ENCODE measurements around the gene GSTK1.
"Not testable (repeated sequence)": the region's sequence is repeated elsewhere in the genome, so short reads cannot be mapped to it uniquely, and the experiment has no call there.

GSTK1 gene

GRCh38 chr7:143263266-143264195 lies at the start of gene GSTK1:
GSTK1 (plus strand) TSS chr7:143263441; CDS start chr7:143263514, 73 bp downstream.
- peak; percentile 81 for DNase-seq

GRCh38 chr7:143213478-143213877 lies 49.8 kb upstream of the GSTK1 start:
- not testable (repeated sequence) for DNase-seq

GRCh38 chr7:143214789-143215679 lies 48.2 kb upstream of the GSTK1 start:
- DNase-seq, result peak; percentile 91

GRCh38 chr7:143216151-143216550 lies 47.1 kb upstream of the GSTK1 start:
- DNase-seq, result no peak

GRCh38 chr7:143216686-143217085 lies 46.6 kb upstream of the GSTK1 start:
- DNase-seq, result no peak

GRCh38 chr7:143217806-143218205 lies 45.4 kb upstream of the GSTK1 start:
- no peak for DNase-seq

GRCh38 chr7:143221286-143221685 lies 42.0 kb upstream of the GSTK1 start:
- no peak for DNase-seq

GRCh38 chr7:143221737-143222136 lies 41.5 kb upstream of the GSTK1 start, which contains the start of gene TAS2R40:
TAS2R40 (plus strand) TSS chr7:143222037; CDS start chr7:143222079, 42 bp downstream.
- no peak for DNase-seq

GRCh38 chr7:143222782-143223181 lies 40.5 kb upstream of the GSTK1 start:
- no peak for DNase-seq

- no peak for DNase-seq
Observed at GRCh38 chr7:143223784-143224183, 39.5 kb upstream of the GSTK1 start.

- DNase-seq, result no peak
Observed at GRCh38 chr7:143225047-143225446, 38.2 kb upstream of the GSTK1 start.

- DNase-seq, result no peak
Observed at GRCh38 chr7:143227806-143228205, 35.4 kb upstream of the GSTK1 start.

- DNase-seq, result peak; percentile 8
Observed at GRCh38 chr7:143229054-143229790, 34.0 kb upstream of the GSTK1 start.

- no peak for DNase-seq
Observed at GRCh38 chr7:143230602-143231457, 32.4 kb upstream of the GSTK1 start.

GRCh38 chr7:143233816-143234532 lies 29.3 kb upstream of the GSTK1 start:
- DNase-seq, result no peak

GRCh38 chr7:143234533-143234875 lies 28.7 kb upstream of the GSTK1 start:
- DNase-seq, result no peak

- DNase-seq, result no peak
Observed at GRCh38 chr7:143235561-143235960, 27.7 kb upstream of the GSTK1 start.

GRCh38 chr7:143236408-143236990 lies 26.7 kb upstream of the GSTK1 start:
- no peak for DNase-seq

GRCh38 chr7:143237366-143237765 lies 25.9 kb upstream of the GSTK1 start:
- DNase-seq, result no peak

- DNase-seq, result no peak
Observed at GRCh38 chr7:143238289-143238980, 24.8 kb upstream of the GSTK1 start.
